WTC11 (cell line): ENCODE measurements around the gene GID4.

ENCODE experiments used
- ATF3 ChIP-seq: sonication (generic); formaldehyde crosslinking; conservative IDR thresholded peaks from 2 replicates; pipeline ENCODE4 v1.8.1; 2022; ENCODE audit warnings: mild to moderate bottlenecking, missing genetic modification reagents
- CBFB ChIP-seq: sonication (generic); formaldehyde crosslinking; IDR thresholded peaks from 2 replicates; pipeline ENCODE4 v1.8.1; 2022; ENCODE audit warnings: mild to moderate bottlenecking, low read depth, missing genetic modification reagents
- CTCF ChIP-seq: fragments of 200-600 bp; IDR thresholded peaks from 2 replicates; pipeline ENCODE4 v1.8.0; 2022; ENCODE audit warnings: antibody characterized with exemption
- ELF4 ChIP-seq: sonication (generic); formaldehyde crosslinking; IDR thresholded peaks from 2 replicates; pipeline ENCODE4 v1.8.1; 2022; ENCODE audit warnings: low read depth, mild to moderate bottlenecking, moderate library complexity, missing genetic modification reagents
- FOXK1 ChIP-seq: sonication (generic); formaldehyde crosslinking; IDR thresholded peaks from 2 replicates; pipeline ENCODE4 v1.8.0; 2022; ENCODE audit warnings: mild to moderate bottlenecking, moderate library complexity, missing genetic modification reagents
- GABPB1 ChIP-seq: sonication (generic); formaldehyde crosslinking; IDR thresholded peaks from 2 replicates; pipeline ENCODE4 v1.8.1; 2023; ENCODE audit warnings: mild to moderate bottlenecking, missing genetic modification reagents
- HMGXB4 ChIP-seq: sonication (generic); formaldehyde crosslinking; IDR thresholded peaks from 2 replicates; pipeline ENCODE4 v1.8.1; 2023; ENCODE audit warnings: mild to moderate bottlenecking, moderate library complexity, missing genetic modification reagents
- JUN ChIP-seq: sonication (generic); formaldehyde crosslinking; IDR thresholded peaks from 2 replicates; pipeline ENCODE4 v1.8.0; 2023; ENCODE audit warnings: mild to moderate bottlenecking, missing genetic modification reagents
- NR3C1 ChIP-seq: sonication (generic); formaldehyde crosslinking; conservative IDR thresholded peaks from 2 replicates; pipeline ENCODE4 v1.8.1; 2023; ENCODE audit warnings: low read depth, mild to moderate bottlenecking, missing genetic modification reagents
- RORB ChIP-seq: fragments of 250-450 bp; sonication (Bioruptor Pico); IDR thresholded peaks from 2 replicates; pipeline ENCODE4 v1.9.0; 2021; ENCODE audit warnings: mild to moderate bottlenecking
- USF2 ChIP-seq: sonication (generic); formaldehyde crosslinking; IDR thresholded peaks from 2 replicates; pipeline ENCODE4 v1.8.1; 2023; ENCODE audit warnings: mild to moderate bottlenecking, missing genetic modification reagents, moderate library complexity
- ZNF317 ChIP-seq: sonication (generic); formaldehyde crosslinking; IDR thresholded peaks from 2 replicates; pipeline ENCODE4 v1.8.1; 2023; ENCODE audit warnings: low read depth, mild to moderate bottlenecking, moderate library complexity, missing genetic modification reagents, borderline replicate concordance
- ZNF671 ChIP-seq: fragments of 250-450 bp; sonication (Bioruptor Pico); IDR thresholded peaks from 2 replicates; pipeline ENCODE4 v1.8.0; 2021; ENCODE audit warnings: mild to moderate bottlenecking

- TF ChIP-seq HMGXB4 (CRISPR knock-in tag) (no peak), CTCF (no peak), JUN (CRISPR knock-in tag) (no peak), RORB (CRISPR knock-in tag) (no peak), ATF3 (CRISPR knock-in tag) (no peak), GABPB1 (CRISPR knock-in tag) (no peak), ZNF317 (CRISPR knock-in tag) (no peak), ELF4 (CRISPR knock-in tag) (no peak), CBFB (no peak), USF2 (CRISPR knock-in tag) (no peak), NR3C1 (CRISPR knock-in tag) (no peak), FOXK1 (CRISPR knock-in tag) (no peak), ZNF671 (no peak)
Observed at GRCh38 chr17:18069101-18069500, 29.9 kb downstream of the GID4 start.
